ENCODE results near the gene ROS1.

The ROS1 gene

GRCh38 chr6:117440706-117441525 lies 15.2 kb upstream of the ROS1 start:
- DNase-seq, result no peak

GRCh38 chr6:117432273-117432672 lies 6.5 kb upstream of the ROS1 start:
- no peak for DNase-seq

- no peak for DNase-seq
Measured at GRCh38 chr6:117423754-117424153, 2.0 kb downstream of the ROS1 start.

GRCh38 chr6:117418320-117418719 lies 7.4 kb downstream of the ROS1 start:
- DNase-seq, result no peak

GRCh38 chr6:117417851-117418250 lies 7.9 kb downstream of the ROS1 start:
- no peak for DNase-seq

- no peak for DNase-seq
Measured at GRCh38 chr6:117414770-117415169, 11.0 kb downstream of the ROS1 start.

- no peak for DNase-seq
Measured at GRCh38 chr6:117411474-117411873, 14.3 kb downstream of the ROS1 start.

- DNase-seq, result no peak
Measured at GRCh38 chr6:117409863-117410262, 15.9 kb downstream of the ROS1 start.

GRCh38 chr6:117409420-117409819 lies 16.3 kb downstream of the ROS1 start:
- DNase-seq, result no peak

GRCh38 chr6:117404548-117404947 lies 21.2 kb downstream of the ROS1 start:
- no peak for DNase-seq

GRCh38 chr6:117401799-117402198 lies 23.9 kb downstream of the ROS1 start:
- no peak for DNase-seq

GRCh38 chr6:117399924-117400323 lies 25.8 kb downstream of the ROS1 start:
- no peak for DNase-seq

GRCh38 chr6:117399126-117399525 lies 26.6 kb downstream of the ROS1 start:
- DNase-seq, result no peak

GRCh38 chr6:117397536-117398227 lies 28.1 kb downstream of the ROS1 start:
- no peak for DNase-seq

GRCh38 chr6:117396228-117396627 lies 29.5 kb downstream of the ROS1 start:
- DNase-seq, result no peak

- DNase-seq, result no peak
Measured at GRCh38 chr6:117395164-117395563, 30.6 kb downstream of the ROS1 start.

GRCh38 chr6:117393045-117393444 lies 32.7 kb downstream of the ROS1 start:
- no peak for DNase-seq

- no peak for DNase-seq
Measured at GRCh38 chr6:117391874-117392583, 33.7 kb downstream of the ROS1 start.

GRCh38 chr6:117389227-117390057 lies 36.3 kb downstream of the ROS1 start:
- no peak for DNase-seq

- no peak for DNase-seq
Measured at GRCh38 chr6:117387454-117387974, 38.2 kb downstream of the ROS1 start.

GRCh38 chr6:117384659-117385058 lies 41.1 kb downstream of the ROS1 start:
- DNase-seq, result no peak

GRCh38 chr6:117381749-117382148 lies 44.0 kb downstream of the ROS1 start:
- DNase-seq, result no peak

GRCh38 chr6:117380298-117380697 lies 45.4 kb downstream of the ROS1 start:
- no peak for DNase-seq

Measured in activated T-cell treated with anti-CD3 and anti-CD28 coated beads, Interleukin-2, amount 50 U/mL, for 48 hours (primary cell).